Body of pancreas (tissue), 4 donors: ENCODE results near the gene GSDME.

Experiments used
- POLR2A ChIP-seq, 3 donors: fragments of 450-650 bp; IDR thresholded peaks; one replicate each; pipeline ENCODE4 v1.6.1; 2016; ENCODE audit warnings: antibody characterized with exemption in 3 of 3, mild to moderate bottlenecking in 2 of 3
- TF ChIP-seq, protein P1 (sequence below), 7 experiments: fragments of 450-650 bp in 4 of 7; fragments of 200-600 bp in 3 of 7; sonication (generic) in 3 of 7; IDR thresholded peaks; one replicate each; pipeline ENCODE4 v1.5.1; 2016 to 2019; ENCODE audit warnings: antibody characterized with exemption in 7 of 7

DNA sequence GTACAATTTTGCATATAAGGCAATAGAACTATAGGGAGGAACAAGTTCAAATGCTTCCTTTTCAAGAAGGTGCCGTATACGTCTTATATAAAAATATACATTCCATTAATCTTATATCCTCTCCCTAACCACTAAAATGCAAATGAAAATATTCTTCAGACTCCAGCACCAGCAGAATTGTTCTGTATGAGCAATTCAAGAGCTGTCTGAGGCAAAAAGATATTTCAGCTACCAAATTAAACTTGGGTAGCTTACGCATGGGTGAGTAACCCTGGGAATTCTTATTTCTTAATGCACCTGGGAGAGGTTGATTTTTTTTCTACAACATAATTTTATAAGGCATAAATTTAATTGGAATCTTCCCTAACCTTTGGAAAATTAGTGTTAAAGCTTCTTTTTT lies 42.2 kb upstream of the GSDME start:
- TF ChIP-seq POLR2A (IDR thresholded peaks at IDR 0.05): no peak
- TF ChIP-seq, protein P1, sequence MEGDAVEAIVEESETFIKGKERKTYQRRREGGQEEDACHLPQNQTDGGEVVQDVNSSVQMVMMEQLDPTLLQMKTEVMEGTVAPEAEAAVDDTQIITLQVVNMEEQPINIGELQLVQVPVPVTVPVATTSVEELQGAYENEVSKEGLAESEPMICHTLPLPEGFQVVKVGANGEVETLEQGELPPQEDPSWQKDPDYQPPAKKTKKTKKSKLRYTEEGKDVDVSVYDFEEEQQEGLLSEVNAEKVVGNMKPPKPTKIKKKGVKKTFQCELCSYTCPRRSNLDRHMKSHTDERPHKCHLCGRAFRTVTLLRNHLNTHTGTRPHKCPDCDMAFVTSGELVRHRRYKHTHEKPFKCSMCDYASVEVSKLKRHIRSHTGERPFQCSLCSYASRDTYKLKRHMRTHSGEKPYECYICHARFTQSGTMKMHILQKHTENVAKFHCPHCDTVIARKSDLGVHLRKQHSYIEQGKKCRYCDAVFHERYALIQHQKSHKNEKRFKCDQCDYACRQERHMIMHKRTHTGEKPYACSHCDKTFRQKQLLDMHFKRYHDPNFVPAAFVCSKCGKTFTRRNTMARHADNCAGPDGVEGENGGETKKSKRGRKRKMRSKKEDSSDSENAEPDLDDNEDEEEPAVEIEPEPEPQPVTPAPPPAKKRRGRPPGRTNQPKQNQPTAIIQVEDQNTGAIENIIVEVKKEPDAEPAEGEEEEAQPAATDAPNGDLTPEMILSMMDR (IDR thresholded peaks at IDR 0.05): no peak
